GM19238 (cell line): ENCODE results near the gene GSG1L2.

Experiments
- DNase-seq: peaks from one replicate; pipeline ENCODE4 v3.0.0; 2011; ENCODE audit warnings: low spot score; ENCODE audit not compliant: insufficient read length

GSG1L2 gene

DNA sequence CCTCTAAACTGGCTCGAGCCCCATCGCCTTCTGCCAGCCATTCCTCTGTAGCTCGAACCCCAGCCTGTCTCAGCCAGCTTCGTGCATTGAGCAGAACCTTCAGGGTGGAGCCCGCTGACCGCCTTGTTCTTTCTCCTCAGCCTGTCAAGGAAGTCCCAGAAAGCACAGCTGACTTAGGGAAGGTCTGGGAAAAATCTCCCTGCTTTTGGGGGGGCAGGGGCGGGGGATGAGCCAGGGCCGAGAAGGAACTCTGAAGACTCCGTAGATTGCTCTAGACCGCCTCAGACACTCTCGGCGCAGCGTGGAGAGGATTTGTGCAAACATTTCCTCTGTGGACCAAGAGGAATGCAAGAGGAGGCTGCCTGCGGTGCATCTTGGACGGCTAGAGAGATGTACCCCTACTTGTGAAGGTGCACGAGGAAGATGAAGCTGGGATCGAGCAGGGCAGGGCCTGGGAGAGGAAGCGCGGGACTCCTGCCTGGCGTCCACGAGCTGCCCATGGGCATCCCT is 3.8 kb upstream of the GSG1L2 start, which contains the start of gene GLP2R:
TSS of gene GLP2R (plus strand) at position 284 of the 510 bp plus-strand sequence. CDS start at position 424, 140 bp downstream.
- no peak for DNase-seq

DNA sequence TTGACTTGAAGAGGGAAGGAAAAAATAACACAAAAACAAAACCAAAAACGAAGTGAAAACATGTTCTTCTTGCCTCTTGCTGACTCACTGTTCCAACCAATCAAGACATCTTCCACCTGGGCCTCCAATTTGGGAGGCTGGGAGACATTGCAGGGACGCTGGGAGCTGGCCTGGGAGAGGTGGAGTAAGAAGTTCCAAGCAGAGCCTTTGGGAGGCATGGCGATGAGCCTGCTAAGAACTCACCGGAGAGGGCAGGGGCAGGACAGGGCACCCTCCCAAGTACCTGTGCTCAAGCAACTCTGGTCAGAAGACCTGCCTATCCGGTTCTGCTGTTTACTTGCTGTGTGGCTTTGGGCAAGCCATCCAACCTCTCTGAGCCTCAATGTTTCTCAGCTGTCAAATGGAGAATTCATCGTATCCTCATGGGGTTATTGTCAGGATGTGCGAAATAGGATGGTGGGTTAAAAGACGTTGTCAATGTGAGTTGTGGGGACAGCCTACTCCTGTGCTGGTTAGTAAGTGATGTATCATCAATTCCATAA is 3.0 kb upstream of the GSG1L2 start:
- no peak for DNase-seq

DNA sequence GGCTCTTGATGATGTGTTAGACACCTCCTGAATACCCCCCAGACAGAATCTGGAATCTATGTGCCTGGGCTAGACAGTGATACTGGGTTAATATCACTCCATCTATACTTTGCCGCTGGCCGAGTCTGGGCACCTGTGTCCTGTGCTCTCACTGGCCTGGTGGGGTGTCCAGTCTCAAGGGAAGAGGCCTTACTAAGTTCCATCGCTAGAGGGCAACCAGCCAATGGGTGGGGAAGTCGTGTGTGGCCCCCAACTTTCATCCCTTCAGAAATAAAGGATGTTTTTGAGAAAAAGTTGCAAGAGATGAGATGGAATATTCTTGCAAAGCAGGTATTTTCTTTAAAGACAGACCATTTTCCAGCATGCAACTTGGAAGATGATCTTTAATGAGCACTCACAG is 2.2 kb upstream of the GSG1L2 start:
- DNase-seq = no peak

DNA sequence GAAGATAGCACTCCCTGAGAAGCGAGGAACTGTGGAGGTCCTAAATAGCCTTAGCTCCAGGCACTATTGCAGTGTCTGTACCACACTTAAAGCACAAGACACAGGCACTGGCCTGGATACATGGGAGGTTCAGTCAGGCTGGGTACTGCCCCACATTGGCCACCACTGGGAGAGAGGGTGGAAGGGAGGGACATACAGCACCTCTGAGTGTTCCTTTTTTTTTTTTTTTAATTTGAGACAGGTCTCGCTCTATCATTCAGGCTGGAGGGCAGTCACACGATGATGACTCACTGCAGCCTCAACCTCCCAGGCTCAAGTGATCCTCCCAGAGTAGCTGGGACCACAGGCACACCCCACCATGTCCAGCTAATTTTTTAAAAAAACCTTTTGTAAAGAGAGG is 1.4 kb downstream of the GSG1L2 start:
- no peak for DNase-seq

DNA sequence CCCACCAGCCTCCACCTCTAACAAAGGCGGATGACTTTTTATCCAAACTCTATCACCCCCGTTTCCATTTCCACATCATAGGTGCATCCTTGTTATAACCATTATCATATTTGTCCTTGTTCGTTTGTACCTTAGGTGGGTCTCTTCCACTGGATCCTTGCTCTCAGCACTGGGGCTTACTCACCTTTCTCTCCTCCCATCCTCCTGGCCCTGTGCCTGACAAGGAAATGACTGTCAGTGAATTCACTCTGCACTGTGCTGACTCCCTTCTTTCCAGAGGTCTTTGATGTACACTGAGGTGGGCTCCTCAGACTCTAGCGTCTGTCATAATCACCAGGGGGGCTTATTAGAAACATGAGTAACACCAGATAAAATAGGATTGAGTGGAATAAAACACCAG is 3.1 kb downstream of the GSG1L2 start:
- no peak for DNase-seq

DNA sequence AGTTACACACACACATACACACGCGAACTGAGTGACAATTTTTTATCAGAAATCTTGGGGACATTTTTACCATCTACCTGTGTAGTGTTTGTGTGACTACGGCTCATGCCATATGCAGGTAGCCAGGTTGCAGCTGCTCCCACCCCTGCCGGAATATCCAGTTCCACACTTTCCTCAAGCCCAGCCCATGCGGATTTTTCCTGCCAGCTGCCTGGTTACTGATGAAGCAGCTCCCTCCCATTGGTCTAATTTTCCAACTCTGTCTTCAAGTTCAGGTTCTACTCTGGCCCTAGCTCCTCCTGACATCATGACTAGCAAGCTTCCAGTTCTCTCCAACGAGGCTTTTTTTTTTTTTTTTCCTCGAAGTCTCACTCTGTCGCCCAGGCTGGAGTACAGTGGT is 4.8 kb downstream of the GSG1L2 start:
- no peak for DNase-seq

DNA sequence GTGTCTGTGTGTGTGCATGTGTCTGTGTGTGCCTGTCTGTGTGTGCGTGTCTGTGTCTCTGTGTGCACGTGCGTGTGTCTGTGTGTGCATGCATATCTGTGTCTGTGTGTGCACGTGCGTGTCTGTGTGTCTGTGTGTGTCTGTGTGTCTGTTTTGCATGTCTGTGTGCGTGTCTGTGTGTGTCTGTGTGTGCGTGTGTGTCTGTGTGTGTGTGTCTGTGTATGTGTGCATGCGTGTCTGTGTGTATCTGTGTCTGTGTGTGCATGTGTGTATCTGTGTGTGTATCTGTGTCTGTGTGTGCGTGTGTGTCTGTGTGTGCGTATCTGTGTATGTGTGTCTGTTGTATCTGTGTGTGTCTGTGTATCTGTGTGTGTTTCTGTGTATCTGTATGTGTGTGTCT is 5.4 kb downstream of the GSG1L2 start:
- no peak for DNase-seq

DNA sequence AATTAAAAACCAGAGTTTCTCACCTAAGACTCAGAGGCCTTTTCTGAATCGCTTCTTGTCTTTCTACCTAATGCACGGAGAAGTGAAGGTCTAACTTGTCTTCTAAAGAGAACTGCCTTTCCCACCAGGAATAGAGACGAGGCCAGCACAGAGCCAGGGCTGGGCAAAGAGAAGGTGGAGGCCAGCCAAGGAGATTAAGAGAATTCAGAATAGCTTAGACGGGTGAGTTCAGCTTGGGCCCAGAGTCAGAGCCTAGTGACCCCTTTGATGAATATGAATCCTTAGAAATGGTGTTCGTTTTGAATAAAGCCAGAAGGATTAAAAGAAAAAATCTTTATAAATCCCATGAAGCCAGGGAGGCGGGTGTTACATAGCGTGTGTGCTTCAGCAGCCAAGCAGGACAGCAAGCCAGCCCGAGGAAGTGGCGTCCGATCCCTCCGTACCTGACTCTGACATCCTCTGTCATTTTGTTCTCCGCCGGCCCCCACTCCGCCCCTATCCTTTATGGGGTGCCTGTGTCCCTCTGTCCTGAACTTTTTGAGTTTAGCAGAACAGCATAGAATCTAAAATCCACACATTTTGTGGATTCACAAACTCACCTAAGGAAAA is 7.4 kb downstream of the GSG1L2 start:
- DNase-seq = no peak

DNA sequence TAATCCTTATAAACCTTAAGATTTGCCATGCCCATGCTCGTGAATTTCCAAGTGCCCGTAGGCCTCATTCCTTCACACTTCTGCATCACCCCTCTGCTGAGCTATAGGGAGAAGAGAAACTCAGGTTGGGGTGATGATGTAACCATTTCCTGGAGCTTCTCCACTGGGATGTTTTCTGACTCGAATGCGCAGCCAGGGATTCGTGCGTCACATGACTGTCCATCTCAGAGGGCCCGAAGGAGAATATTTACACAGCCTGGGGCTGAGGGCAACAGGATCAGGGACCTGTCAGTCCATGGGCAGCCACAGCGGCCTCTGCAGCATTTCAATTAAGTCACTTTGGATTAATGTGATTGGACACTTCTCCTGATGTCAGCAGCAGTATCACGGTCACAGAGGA is 8.7 kb downstream of the GSG1L2 start:
- DNase-seq = no peak

DNA sequence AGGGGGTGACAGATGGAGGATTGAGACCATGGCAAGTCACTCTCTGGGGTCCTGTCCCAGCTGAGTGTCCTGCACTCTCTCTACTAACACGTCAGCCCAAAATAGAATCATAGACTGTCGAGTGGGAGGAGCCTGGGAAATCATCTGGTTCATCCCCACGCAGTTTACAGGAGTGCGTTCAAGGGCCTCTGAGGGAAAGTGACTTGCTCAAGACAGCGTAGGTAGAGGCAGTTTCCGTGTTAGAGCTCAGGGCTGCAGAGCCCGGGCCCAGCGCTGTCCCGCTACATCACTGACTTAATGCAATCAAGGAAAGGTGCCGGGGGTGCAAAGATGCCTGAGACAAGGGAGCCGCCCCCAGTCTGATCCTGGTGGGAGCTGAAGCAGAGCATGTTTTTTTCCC is 10.3 kb downstream of the GSG1L2 start:
- no peak for DNase-seq

DNA sequence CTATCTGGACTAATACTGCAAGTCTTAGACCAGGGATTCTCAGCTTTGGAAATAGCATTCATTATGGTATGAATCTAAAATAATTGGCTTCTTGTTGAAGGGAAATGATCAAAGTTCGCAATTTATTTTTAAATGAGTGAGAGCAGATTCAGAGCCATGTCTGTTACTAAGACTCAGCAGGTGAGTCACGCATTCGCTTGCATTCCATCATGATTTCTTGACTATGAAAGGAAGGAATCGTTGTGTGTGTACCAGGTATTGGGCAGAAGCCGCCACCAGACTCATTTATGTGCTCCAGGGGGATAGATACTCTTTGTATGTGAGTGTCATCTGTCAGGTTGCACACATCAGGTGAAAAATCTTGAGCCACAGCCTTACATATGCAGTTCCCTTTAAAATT is 10.8 kb downstream of the GSG1L2 start:
- DNase-seq = no peak

DNA sequence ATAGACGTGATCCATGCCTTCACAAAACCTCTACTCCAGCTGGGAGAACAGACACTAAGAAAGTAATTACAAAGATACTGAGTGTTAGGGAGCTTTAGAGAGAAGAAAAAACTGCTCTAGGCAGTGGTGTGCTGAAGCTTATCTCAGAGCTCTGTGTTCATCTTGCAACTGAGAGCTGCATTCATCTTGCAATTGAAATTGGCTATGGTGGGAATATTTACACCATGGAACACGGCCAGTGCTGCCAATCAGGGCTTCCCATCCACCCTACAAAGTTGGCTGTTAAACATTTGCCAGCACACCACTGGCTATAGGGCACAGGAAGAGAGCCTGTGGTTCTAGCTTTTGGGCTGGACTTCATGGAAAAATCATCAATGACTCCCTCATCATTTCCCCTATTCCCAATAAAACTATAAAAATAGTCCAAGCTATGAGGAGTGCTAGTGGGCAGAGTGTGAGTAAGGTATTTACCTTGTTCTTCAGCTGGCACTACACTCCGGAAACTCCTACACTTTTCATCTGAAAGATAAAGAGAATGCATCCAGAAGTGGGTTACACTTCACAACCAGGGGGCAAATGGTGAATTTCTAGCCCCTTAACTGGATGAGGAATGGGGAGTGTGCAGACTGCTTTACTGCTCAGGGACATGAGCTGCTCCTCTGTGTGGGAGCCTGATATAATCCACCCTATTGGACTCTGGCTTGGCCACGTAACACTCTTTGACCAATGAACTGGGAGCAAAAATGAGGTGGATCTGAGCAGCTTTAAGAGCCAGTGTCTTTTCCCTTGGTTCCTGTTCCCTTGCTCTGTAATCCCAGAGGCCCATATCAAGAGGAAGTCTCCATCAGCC is 11.6 kb downstream of the GSG1L2 start:
- DNase-seq = no peak

DNA sequence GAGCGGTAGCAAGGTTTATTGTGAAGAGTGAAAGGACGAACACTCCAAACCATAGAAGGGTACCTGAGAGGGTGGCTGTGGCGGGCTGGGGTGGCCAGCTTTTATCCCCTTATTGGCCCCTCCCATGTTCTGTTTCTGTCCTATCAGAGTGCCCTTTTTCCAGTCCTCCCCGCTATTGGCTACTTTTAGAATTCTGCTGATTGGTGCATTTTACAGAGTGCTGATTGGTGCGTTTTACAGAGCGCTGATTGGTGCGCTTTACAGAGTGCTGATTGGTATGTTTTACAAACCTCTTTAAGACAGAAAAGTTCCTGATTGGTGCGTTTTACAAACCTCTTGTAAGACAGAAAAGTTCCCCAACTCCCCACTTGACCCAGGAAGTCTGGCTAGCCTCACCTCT is 12.5 kb downstream of the GSG1L2 start:
- DNase-seq = no peak

DNA sequence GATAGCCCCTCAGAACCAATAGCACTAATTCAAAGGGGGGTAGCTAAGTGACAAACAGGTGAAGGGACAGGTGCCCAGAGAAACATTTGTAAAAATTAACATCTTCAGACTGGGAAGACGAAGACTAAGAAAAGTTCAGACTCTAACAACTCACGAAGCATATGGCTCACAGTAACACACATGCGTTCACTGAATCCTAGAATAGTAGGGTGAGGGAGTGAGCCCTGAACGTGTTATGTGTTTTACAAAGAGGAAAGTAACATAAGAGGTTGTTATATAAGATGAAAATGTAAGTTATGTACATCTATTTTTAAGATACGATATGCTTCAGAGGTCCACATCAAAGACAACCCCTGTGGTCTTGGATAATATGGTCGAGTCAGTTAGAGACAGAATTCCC is 15.2 kb downstream of the GSG1L2 start:
- DNase-seq = no peak

DNA sequence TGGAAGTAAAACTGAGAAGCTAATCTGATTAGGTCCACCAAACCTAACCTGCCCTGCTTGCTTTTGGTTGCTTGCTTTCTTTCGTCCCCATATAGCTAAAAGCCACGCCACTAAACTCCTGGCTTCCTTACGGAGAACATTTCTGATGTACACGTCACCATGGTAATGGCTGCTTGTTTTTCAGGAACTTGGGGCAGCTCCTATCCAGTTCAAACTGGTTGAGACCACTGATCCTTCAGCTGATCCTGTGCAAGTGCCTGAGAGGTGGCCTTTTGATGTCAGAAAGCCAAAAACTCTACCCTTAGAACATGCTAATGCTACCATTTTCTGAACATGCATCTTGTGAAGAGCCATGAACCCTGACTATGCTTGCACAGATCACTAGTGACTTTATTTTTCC is 16.1 kb downstream of the GSG1L2 start:
- no peak for DNase-seq

DNA sequence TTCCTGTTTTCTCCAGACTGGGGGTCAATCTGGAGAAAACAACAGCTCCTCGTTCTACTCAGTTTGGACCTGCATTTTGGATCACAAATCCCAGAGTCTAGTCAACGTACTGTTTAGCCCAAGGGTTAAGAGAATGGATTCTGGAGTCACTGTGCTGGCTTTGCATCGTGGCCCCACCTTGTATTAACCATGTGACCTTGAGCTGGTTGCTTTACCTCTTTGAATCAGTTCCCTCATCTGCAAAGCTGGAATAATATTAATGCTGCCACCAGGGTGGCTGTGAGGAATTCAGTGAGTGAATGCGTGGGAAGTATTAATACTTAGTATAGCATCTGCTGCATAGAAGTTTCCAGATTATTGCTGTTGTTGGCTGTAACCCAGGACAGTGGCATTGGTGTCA is 19.2 kb downstream of the GSG1L2 start:
- no peak for DNase-seq

DNA sequence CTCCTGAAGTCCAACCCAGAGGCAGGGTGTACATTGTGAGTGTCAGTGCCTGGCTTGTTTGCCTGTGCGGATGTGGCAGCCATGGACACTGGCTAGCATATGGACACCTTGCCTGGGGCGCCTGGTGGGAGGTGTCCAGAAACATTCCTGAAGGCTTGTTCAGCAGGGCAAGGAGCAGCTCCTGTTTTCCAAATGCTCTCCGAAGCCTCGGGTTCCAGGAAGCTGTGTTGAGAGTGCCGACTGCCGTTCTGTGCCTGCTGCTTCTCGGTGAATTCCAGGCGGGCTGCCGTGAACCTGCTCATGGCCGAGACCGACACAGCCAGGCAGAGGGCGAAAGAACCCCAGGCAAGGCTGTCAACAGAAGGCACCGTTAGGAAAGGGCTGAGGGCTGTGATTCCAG is 19.6 kb downstream of the GSG1L2 start:
- DNase-seq = no peak

DNA sequence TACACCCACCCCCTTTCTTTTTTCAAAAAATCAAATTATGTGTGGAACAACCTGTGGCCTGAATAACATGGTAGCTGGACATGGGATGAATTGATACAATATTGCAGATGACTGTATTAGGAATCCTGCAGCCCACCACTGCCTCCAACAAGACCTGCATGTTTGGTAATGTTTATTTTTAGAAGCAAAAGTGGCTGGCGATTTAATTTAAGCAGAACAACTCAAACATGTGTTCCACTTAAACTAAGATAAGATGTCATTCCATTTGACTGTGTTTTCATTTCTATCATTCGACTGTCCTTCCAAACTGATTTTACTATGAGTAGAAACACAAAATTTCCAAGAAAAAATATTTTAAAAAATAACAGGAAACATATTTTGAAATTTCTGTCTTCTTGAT is 20.4 kb downstream of the GSG1L2 start:
- DNase-seq = no peak

DNA sequence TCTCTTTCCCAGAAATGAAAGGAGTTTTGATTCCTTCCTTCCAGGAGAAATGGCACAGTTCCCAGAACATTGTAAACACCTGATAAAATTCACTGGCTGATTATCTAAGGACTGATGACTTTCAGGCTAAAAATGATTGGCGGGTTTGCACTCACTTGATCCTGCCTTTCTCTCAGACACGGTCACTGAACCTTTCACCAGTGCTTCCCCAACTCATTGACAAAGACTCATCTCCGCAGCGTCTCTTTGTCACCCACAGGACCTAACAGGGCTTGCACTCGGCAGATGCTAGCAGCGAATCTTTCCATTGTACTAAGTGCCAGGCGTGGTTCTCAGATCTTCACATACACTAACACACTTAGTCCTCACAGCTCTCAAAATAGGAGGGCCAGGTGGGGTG is 23.2 kb downstream of the GSG1L2 start:
- no peak for DNase-seq

DNA sequence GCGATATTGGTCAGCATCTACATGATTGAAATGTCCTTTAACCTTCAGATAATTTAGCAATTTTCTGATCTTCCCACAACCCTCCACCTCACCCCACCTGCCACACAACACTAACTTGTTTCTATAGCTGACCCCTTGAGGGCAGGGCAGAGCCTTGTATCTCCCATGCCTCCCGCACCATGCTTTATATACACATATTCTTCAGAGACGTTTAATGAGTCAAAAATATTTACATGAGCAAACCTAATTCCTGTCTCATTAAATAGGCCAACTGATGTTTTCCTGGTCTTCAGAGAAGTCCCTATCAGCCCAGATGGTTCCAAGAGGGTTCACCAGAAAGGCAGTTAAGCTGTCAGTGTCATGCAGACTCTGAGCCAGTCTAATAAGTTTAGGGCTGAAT is 23.9 kb downstream of the GSG1L2 start:
- no peak for DNase-seq

DNA sequence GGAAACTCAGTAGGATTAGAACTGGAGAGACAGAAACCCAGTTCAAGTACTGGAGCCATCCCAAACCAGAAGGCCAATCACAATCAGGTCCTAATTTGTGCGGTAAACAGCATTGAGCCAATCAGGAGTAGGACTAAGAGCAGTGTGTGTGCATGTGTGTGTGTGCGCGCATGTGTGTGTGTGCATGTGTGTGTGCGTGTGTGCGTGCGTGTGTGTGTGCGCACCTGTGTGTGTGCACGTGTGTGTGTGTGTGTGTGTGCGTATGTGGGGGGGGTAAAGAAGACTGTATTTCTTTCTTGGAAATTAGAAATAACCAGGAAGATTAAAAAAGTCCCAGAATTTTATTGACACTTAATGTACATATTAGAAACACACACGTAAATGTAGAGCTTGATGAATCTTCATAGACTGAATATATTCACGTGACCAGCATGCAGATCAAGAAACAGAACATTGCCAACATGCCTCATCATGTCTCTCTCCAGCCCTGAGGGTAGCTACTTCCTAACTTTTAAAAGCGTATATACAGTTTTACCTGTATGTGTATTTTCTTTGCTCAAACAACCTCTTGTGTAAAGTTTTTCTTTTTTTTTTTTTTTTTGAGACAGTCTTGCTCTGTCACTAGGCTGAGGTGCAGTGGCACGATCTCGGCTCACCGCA is 29.6 kb downstream of the GSG1L2 start:
- DNase-seq = no peak
